AG04449 (cell line): ENCODE data around the gene SLIT1.

Experiments used
- CTCF ChIA-PET: fragments of 350-600 bp; formaldehyde crosslinking; extraction: SDS; loops from one replicate; lab custom pipeline; 2021; ENCODE audit warnings: antibody characterized with exemption; lab: Yijun Ruan, JAX
- POLR2A ChIA-PET: fragments of 400-600, 350-600 bp; formaldehyde crosslinking; extraction: SDS; loops from one replicate; lab custom pipeline; 2020; ENCODE audit warnings: antibody characterized with exemption, inconsistent platforms; lab: Yijun Ruan, JAX
- DNase-seq: peaks from one replicate; pipeline ENCODE4 v3.0.0-alpha.2; 2010; ENCODE audit warnings: low read depth, low spot score
- H3K4me3 ChIP-seq: 2 replicates; pipeline ENCODE4 v1.5.1; 2011; ENCODE audit warnings: low read depth, mild to moderate bottlenecking, control low read depth, low read length
- TF ChIP-seq, protein P1 (sequence below): IDR thresholded peaks from one replicate; pipeline ENCODE4 v1.5.1; 2011; ENCODE audit warnings: mild to moderate bottlenecking, moderate library complexity, low read length, control low read depth, inconsistent platforms; ENCODE audit not compliant: insufficient read depth; ENCODE audit errors: missing control alignments

SLIT1 gene

DNA sequence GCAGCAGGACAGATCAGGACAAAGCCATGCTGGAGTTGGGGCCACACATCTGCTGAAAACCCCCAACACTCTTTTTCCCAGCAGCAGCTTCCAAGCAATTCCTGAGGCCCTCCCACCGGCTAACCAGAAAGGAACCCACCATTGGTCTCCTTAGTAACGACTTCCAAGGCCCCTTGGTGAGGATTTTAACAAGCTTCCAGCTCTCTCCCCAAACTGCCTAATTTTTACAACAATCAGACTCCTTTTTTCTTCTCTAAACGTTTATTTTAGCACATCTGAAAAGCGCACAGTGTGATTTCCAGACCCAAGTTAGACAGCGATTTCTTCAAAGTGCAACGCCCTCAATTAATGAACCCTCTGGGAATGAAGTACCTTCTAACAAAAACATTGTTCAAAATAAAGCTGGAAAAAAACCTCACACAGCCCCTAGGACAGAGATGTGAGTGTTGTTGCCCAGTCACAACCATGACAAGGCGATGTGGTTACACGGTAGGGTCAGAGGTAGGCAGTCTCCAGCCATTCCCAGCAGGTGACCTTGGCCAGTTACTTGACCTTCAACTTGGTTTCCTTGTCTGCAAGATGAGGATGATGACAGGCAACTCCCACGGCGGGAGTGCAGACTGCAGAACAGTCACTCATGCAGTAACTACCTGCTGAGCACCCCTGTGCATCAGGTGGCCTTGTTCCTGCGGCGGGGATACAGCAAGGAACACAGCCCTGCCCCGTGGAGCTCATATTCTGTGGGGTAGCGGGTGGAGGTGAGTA lies 82.3 kb downstream of the SLIT1 start:
- CTCF ChIA-PET = interaction anchor here (1.0 kb wide), 1 partner anchor 31 kb away, joined by 6 read pairs; no protein-coding TSS in a partner anchor
- H3K4me3 ChIP-seq = no peak overlapping the region
- DNase-seq = no peak
- TF ChIP-seq, protein P1, sequence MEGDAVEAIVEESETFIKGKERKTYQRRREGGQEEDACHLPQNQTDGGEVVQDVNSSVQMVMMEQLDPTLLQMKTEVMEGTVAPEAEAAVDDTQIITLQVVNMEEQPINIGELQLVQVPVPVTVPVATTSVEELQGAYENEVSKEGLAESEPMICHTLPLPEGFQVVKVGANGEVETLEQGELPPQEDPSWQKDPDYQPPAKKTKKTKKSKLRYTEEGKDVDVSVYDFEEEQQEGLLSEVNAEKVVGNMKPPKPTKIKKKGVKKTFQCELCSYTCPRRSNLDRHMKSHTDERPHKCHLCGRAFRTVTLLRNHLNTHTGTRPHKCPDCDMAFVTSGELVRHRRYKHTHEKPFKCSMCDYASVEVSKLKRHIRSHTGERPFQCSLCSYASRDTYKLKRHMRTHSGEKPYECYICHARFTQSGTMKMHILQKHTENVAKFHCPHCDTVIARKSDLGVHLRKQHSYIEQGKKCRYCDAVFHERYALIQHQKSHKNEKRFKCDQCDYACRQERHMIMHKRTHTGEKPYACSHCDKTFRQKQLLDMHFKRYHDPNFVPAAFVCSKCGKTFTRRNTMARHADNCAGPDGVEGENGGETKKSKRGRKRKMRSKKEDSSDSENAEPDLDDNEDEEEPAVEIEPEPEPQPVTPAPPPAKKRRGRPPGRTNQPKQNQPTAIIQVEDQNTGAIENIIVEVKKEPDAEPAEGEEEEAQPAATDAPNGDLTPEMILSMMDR = no peak
- POLR2A ChIA-PET = no interaction called here

DNA sequence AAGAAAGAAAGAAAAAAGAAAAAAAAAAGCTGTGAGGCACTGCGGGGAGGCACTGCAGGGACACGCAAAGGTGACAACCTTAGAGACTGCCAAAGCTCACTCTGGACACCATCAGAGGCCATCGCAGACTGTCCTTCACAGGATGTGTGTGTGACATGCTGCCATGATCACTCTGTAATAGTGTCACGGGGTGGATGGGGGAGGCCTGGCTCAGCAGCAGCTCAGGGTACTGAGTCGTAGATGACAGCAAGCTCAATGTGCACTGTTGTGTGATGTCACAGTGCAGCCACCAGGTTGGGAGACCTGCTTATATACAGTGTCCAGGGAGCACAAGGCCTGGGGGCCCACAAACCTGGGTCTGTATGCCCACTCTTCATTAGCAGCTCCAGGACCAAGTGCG lies 83.3 kb downstream of the SLIT1 start:
- ChIA-PET CTCF (interaction anchor here (0.6 kb wide), 1 partner anchor 176 kb away, joined by 3 read pairs; no protein-coding TSS in a partner anchor), POLR2A (no interaction called here)
- TF ChIP-seq, protein P1 = no peak
- no peak for DNase-seq
- no peak overlapping the region for H3K4me3 ChIP-seq

GRCh38 chr10:97101166-97101940 lies 84.4 kb downstream of the SLIT1 start:
- TF ChIP-seq, protein P1 = no peak
- POLR2A ChIA-PET = no interaction called here
- H3K4me3 ChIP-seq = no peak overlapping the region
- CTCF ChIA-PET = no interaction called here
- DNase-seq = no peak

- no peak overlapping the region for H3K4me3 ChIP-seq
- TF ChIP-seq, protein P1 = no peak
- CTCF ChIA-PET = no interaction called here
- POLR2A ChIA-PET = no interaction called here
- no peak for DNase-seq
Observed at GRCh38 chr10:97100657-97101056, 85.1 kb downstream of the SLIT1 start.

DNA sequence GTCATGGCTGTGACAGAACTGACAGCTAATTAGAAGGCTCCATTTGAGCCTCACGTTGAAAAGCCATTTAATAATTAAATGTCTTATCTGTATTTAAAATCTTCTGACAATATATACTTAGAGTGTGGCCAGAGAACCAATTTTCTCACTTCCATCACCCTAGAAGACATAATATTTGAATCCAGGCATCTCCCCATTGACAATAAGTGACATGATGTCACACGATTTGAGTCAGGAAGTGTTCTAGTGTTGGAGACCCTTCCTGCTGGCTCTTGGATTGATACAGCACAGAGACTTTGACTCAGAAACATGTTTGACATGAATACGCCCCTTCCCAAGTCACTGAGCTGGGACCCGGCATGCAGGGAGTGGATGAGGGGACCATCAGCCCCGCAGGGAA lies 85.9 kb downstream of the SLIT1 start:
- ChIA-PET CTCF (no interaction called here), POLR2A (no interaction called here)
- H3K4me3 ChIP-seq = no peak overlapping the region
- TF ChIP-seq, protein P1 = no peak
- DNase-seq = no peak

- ChIA-PET CTCF (no interaction called here), POLR2A (no interaction called here)
- no peak overlapping the region for H3K4me3 ChIP-seq
- no peak for DNase-seq
- TF ChIP-seq, protein P1 = no peak
Observed at GRCh38 chr10:97099089-97099488, 86.7 kb downstream of the SLIT1 start.
